Measurements from ENCODE around the gene C5orf58. TPM values are rescaled to one million over a fixed set of nuclear protein-coding genes. Genes with fewer than 3 reads are reported as not detected.

The C5orf58 gene
- polyA plus RNA-seq, 1 donor (not counting 4 experiments of a cell fraction or from before 2014, with no cell fraction given), result not detected

GRCh38 chr5:170250810-170251317 is 18.1 kb downstream of the C5orf58 start:
- FAIRE-seq, result no peak
- Histone ChIP-seq H3K9ac (ENCODE audit: control insufficient read depth, extremely low read depth, insufficient read depth, low read length) (no peak overlapping the region), H3K9me3 (ENCODE audit: control insufficient read depth, low read depth, low read length) (no peaks in the 10 kb centered on the region), H3K4me2 (ENCODE audit: control insufficient read depth, extremely low read depth, insufficient read depth, low read depth, low read length) (no peak overlapping the region), H3K9me1 (ENCODE audit: control insufficient read depth, extremely low read depth, insufficient read depth, low read length) (no peaks in the 10 kb centered on the region), H3K27me3 (ENCODE audit: control insufficient read depth, extremely low read depth, insufficient read depth, low read length) (no peaks in the 10 kb centered on the region), H3K36me3 (ENCODE audit: control insufficient read depth in 2 of 2, extremely low read depth in 1 of 2, insufficient read depth in 2 of 2, low read length in 2 of 2) (no peaks in the 10 kb centered on the region), H3K4me1 (ENCODE audit: control insufficient read depth, extremely low read depth, insufficient read depth, low read length) (no peaks in the 10 kb centered on the region), H2AFZ (ENCODE audit: control insufficient read depth, low read length) (no peak overlapping the region), H3K79me2 (ENCODE audit: control insufficient read depth, insufficient read depth, low read length) (no peaks in the 10 kb centered on the region), H3K4me3 (ENCODE audit: control insufficient read depth in 2 of 3, extremely low read depth in 1 of 3, insufficient read depth in 2 of 3, low read depth in 1 of 3, low read length in 3 of 3) (no peak overlapping the region), H3K27ac (ENCODE audit: control insufficient read depth, insufficient read depth, low read length) (no peak overlapping the region), H4K20me1 (ENCODE audit: control insufficient read depth, extremely low read depth, insufficient read depth, low read length) (no peaks in the 10 kb centered on the region)
- no peak for TF ChIP-seq EZH2 (IDR thresholded peaks at IDR 0.05; ENCODE audit: low read length)
- TF ChIP-seq CTCF (optimal IDR thresholded peaks at IDR 0.05 in 1 of 3, IDR thresholded peaks at IDR 0.05 in 1 of 3, conservative IDR thresholded peaks at IDR 0.05 in 1 of 3; ENCODE audit: extremely low read depth in 1 of 3, insufficient read depth in 2 of 3, low read length in 3 of 3), result no peak
- dilution Hi-C loops (cut with MboI; ENCODE audit: extremely low pct_ligation_motif_present, low sequenced_read_pairs), result no loop called here
- DNase-seq (ENCODE audit: low read depth, low spot score), result no peak

GRCh38 chr5:170251462-170251861 is 18.7 kb downstream of the C5orf58 start:
- dilution Hi-C loops (cut with MboI; ENCODE audit: extremely low pct_ligation_motif_present, low sequenced_read_pairs), result no loop called here
- no peak for FAIRE-seq
- no peaks in the 10 kb centered on the region for H3K27me3 ChIP-seq (ENCODE audit: control insufficient read depth, extremely low read depth, insufficient read depth, low read length)
- DNase-seq (ENCODE audit: low read depth, low spot score), result no peak
- H3K27ac ChIP-seq (ENCODE audit: control insufficient read depth, insufficient read depth, low read length), result no peak overlapping the region
- no peaks in the 10 kb centered on the region for H4K20me1 ChIP-seq (ENCODE audit: control insufficient read depth, extremely low read depth, insufficient read depth, low read length)
- TF ChIP-seq EZH2 (IDR thresholded peaks at IDR 0.05; ENCODE audit: low read length), result no peak
- TF ChIP-seq CTCF (optimal IDR thresholded peaks at IDR 0.05 in 1 of 3, IDR thresholded peaks at IDR 0.05 in 1 of 3, conservative IDR thresholded peaks at IDR 0.05 in 1 of 3; ENCODE audit: extremely low read depth in 1 of 3, insufficient read depth in 2 of 3, low read length in 3 of 3), result no peak
- no peak overlapping the region for H3K9ac ChIP-seq (ENCODE audit: control insufficient read depth, extremely low read depth, insufficient read depth, low read length)
- no peak overlapping the region for H3K4me2 ChIP-seq (ENCODE audit: control insufficient read depth, extremely low read depth, insufficient read depth, low read depth, low read length)
- no peaks in the 10 kb centered on the region for H3K4me1 ChIP-seq (ENCODE audit: control insufficient read depth, extremely low read depth, insufficient read depth, low read length)
- no peak overlapping the region for H3K4me3 ChIP-seq (ENCODE audit: control insufficient read depth in 2 of 3, extremely low read depth in 1 of 3, insufficient read depth in 2 of 3, low read depth in 1 of 3, low read length in 3 of 3)
- H3K36me3 ChIP-seq (ENCODE audit: control insufficient read depth in 2 of 2, extremely low read depth in 1 of 2, insufficient read depth in 2 of 2, low read length in 2 of 2), result no peaks in the 10 kb centered on the region
- no peaks in the 10 kb centered on the region for H3K9me1 ChIP-seq (ENCODE audit: control insufficient read depth, extremely low read depth, insufficient read depth, low read length)
- no peaks in the 10 kb centered on the region for H3K79me2 ChIP-seq (ENCODE audit: control insufficient read depth, insufficient read depth, low read length)
- no peaks in the 10 kb centered on the region for H3K9me3 ChIP-seq (ENCODE audit: control insufficient read depth, low read depth, low read length)
- no peak overlapping the region for H2AFZ ChIP-seq (ENCODE audit: control insufficient read depth, low read length)

Measured in keratinocyte (primary cell).